GM23248 (cell line): ENCODE measurements around the gene C5orf47.

Experiments
- EZH2 ChIP-seq: fragments of 200-600 bp; sonication (generic); IDR thresholded peaks from 2 replicates; pipeline ENCODE4 v1.6.1; 2018; ENCODE audit warnings: antibody characterized with exemption, mild to moderate bottlenecking; ENCODE audit not compliant: insufficient read depth, poor library complexity, severe bottlenecking
- EZH2phosphoT487 ChIP-seq: fragments of 200-600 bp; sonication (generic); IDR thresholded peaks from 2 replicates; pipeline ENCODE4 v1.6.1; 2018; ENCODE audit warnings: antibody characterized with exemption, moderate library complexity, mild to moderate bottlenecking, low read depth; ENCODE audit not compliant: insufficient read depth

DNA sequence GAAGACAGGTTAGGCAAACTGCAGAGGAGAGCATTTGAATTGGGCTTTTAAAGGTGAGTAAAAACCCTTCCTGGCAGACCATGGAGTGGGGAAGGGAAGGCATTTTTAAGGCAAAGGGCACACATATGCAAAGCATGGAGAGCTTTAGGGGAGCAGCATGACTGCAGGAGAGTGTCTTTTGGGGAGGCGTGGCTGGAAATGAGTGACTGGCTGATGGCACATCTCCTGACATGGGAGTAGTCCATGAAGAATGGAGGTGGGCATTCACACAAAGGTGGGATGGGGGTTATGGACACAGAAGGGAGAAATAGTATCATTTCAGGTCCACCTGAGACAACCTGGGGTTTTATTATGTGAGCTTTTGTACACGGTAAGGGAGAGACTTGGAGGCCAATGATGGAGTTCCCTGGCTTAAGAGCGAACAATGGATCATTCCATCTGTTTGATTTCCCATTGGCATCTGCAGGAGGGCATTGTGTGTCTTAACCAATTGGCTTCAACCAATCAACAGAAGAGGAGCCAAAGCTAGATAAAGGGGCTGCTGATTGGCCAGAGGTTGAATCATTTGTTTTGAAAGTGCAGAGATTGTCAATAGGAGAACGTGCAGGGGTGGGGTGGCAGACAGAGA is 58.6 kb downstream of the C5orf47 start:
- TF ChIP-seq EZH2: no peak
- TF ChIP-seq EZH2phosphoT487: no peak
